Activated naive CD4-positive, alpha-beta T cell treated with anti-CD3 and anti-CD28 coated beads for 36 hours (primary cell): ENCODE data around the gene DCTD. TPM values are rescaled to one million over a fixed set of nuclear protein-coding genes. Genes with fewer than 3 reads are reported as not detected.

Experiments
- CTCF ChIA-PET: fragments of 350-600 bp; sonication (Branson Sonifier 250); formaldehyde crosslinking; loops from one replicate; lab custom pipeline; 2021; ENCODE audit warnings: antibody characterized with exemption; lab: Charles Lee
- DNase-seq: peaks from one replicate; pipeline ENCODE4 v3.0.0-alpha.2; 2020
- H3K27ac Mint-ChIP-seq: one replicate; pipeline ENCODE4 v1.8.0; 2021; ENCODE audit warnings: mild to moderate bottlenecking, mixed read lengths
- H3K27me3 Mint-ChIP-seq: one replicate; pipeline ENCODE4 v1.8.0; 2021; ENCODE audit warnings: low read depth, mixed read lengths
- H3K36me3 Mint-ChIP-seq: one replicate; pipeline ENCODE4 v1.8.0; 2021; ENCODE audit warnings: low read depth, mixed read lengths
- H3K4me1 Mint-ChIP-seq: one replicate; pipeline ENCODE4 v1.8.0; 2021; ENCODE audit warnings: low read depth, mixed read lengths
- H3K4me3 Mint-ChIP-seq: one replicate; pipeline ENCODE4 v1.8.0; 2021; ENCODE audit warnings: mild to moderate bottlenecking, moderate library complexity, mixed read lengths
- H3K9me3 Mint-ChIP-seq: one replicate; pipeline ENCODE4 v1.8.0; 2021; ENCODE audit warnings: mixed read lengths
- intact Hi-C: fragments of 100-400 bp; cut with micrococcal nuclease; formaldehyde crosslinking; loops from one replicate; pipeline ENCODE4 v1.15.1; 2023
- total RNA-seq, 2 experiments: library from RNA; stranded (reverse); gene quantifications; one replicate each; pipeline ENCODE4 v1.2.3, GENCODE V29; 2021

DCTD gene
- total RNA-seq, 2 experiments from 2014 or later, result 137 to 152 TPM

DNA sequence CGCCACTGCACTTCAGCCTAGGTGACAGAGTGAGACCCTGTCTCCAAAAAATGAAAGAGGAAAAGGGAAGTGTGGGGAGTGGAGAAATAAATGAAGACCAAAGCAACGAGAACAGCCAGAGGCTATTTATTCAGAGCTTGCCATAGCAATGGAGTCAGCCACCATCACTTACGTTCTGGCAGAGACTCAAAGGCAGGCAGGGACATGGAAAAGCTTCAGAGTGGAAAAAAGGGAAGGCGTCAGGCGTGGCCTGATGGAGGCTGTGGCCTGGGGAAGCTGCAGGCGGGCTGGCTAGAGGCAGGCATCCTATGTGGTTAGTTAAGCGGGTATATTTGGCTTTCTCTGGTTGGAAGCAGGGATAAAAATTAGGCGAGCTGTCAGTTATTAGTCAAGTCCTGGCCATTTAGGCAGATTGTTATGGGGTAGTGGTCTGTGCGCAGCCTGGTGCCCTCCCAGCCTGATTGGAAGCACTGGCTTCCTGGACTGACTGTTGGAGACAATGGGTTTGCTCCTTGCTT is 73.3 kb downstream of the DCTD start:
- Mint-ChIP-seq H3K27ac (no peak overlapping the region), H3K9me3 (no peaks in the 10 kb centered on the region), H3K4me1 (no peaks in the 10 kb centered on the region), H3K27me3 (peaks cover 12% of the 10 kb centered on the region), H3K4me3 (no peak overlapping the region), H3K36me3 (no peaks in the 10 kb centered on the region)
- intact Hi-C loops, result no loop called here
- no peak for DNase-seq
- CTCF ChIA-PET, result no interaction called here

DNA sequence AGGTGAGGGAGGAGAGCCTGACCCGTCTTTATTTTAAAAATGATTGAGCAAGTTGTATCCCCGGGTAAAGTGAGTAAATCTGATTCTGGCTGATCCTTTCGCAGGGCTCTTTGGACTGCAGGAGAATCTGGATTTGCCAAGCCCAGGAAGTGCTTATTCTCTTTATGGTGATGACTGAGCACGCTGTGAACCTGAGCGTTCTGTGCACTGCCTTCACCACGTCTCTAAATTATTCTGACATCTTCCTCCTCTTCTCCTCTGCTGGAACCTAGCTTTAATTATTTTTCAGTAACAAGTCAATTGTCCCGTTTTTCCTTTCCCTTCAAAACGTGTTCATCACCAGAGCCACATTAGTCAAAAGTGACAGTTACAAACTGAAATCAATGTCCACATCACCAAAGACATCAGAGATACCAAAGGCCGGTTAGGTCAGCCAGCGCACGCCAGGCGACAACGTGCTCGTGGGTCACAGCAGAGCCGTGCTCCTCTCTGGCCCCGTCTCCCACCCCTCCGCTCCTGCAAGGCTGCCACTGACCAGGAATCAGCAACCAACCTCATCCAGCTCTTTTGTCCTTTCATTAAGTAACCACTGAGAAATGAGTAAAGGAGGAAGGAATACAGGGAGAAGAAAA is 74.3 kb downstream of the DCTD start:
- no peaks in the 10 kb centered on the region for H3K9me3 Mint-ChIP-seq
- intact Hi-C loops, result no loop called here
- no peaks in the 10 kb centered on the region for H3K36me3 Mint-ChIP-seq
- H3K4me1 Mint-ChIP-seq, result no peaks in the 10 kb centered on the region
- DNase-seq, result no peak
- no peak overlapping the region for H3K4me3 Mint-ChIP-seq
- peaks cover 15% of the 10 kb centered on the region for H3K27me3 Mint-ChIP-seq
- no peak overlapping the region for H3K27ac Mint-ChIP-seq
- CTCF ChIA-PET, result no interaction called here

DNA sequence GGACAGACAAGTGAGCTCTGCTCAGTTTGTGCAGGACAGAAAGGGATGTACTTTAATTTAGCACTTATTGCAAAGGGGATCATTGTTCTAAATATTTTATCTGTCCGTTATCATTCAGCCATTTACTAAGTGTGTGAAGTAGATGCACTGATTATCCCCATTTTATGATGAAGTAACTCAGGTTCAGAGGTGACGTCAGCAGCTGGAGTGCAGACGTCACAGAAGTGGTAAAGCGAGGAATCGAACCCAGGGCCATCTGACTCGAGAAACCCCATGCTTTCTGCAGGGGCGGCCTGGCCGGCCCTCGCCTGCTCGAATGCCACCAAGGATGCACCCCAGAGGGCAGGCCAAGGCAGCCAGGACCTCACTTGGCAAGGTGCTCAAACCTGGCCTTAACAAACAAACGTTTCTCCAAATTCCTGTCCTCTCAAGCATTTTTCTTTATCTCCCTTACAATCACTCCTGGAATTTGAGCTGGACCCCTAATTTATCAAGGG is 75.0 kb downstream of the DCTD start:
- no peaks in the 10 kb centered on the region for H3K9me3 Mint-ChIP-seq
- no peak for DNase-seq
- H3K4me1 Mint-ChIP-seq, result no peaks in the 10 kb centered on the region
- H3K4me3 Mint-ChIP-seq, result no peak overlapping the region
- H3K36me3 Mint-ChIP-seq, result no peaks in the 10 kb centered on the region
- H3K27me3 Mint-ChIP-seq, result peaks cover 20% of the 10 kb centered on the region
- intact Hi-C loops, result no loop called here
- CTCF ChIA-PET, result no interaction called here
- H3K27ac Mint-ChIP-seq, result no peak overlapping the region

DNA sequence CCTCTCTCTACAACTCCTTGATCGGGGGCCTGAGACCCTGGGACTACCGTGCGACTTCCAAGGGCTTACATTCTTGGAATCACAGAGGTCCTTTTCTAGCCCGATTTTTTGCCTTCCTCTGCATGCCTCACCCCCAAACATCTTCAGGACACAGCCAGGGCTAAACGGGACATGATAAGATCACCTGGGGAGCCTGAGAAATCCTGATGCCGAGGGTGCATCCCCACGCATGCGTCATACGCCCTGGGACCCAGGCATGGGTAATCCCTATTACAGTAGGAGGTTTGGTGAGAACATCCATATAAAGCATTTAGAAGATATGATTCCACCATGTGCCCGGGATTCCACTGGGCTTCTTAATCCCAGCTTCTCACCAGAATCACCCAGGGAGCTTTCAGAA is 77.1 kb downstream of the DCTD start:
- H3K36me3 Mint-ChIP-seq, result no peaks in the 10 kb centered on the region
- H3K4me1 Mint-ChIP-seq, result no peaks in the 10 kb centered on the region
- DNase-seq, result no peak
- CTCF ChIA-PET, result no interaction called here
- intact Hi-C loops, result no loop called here
- peaks cover 37% of the 10 kb centered on the region for H3K27me3 Mint-ChIP-seq
- no peak overlapping the region for H3K27ac Mint-ChIP-seq
- H3K9me3 Mint-ChIP-seq, result no peaks in the 10 kb centered on the region
- no peak overlapping the region for H3K4me3 Mint-ChIP-seq

Other genes starting within 250 kb of the DCTD start
- 10 to 100 TPM in 1 of 2 experiments, 1 to 10 TPM in 1; 6.7 to 10.0 TPM for gene WWC2, start 181.9 kb upstream of the DCTD start, total RNA-seq